GM19455 (cell line): ENCODE data around the gene ARSK.

Experiments used
- ATAC-seq: cut with Tn5 transposase; IDR thresholded peaks from one replicate; pipeline ENCODE4 v1.9.1; 2021; ENCODE audit not compliant: unreplicated experiment

Gene ARSK

DNA sequence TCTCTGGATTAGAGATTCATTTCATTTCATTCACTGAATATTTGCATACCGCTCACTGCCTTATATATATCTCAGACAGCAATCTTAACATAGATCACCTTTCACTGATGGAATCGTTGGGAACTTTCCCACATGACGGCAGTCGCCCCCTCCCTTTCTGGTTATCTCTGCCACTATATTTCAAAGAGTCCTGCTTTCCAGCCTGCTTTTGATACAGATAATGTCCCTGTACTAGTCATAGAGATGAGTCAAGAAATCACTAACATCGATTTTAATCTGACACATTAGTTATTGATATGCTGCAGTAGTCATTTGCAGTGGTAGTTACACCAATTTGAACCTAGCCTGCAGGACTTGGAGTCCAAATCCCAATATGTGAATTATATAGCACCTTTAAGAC, 8.5 kb downstream of the ARSK start:
- no peak for ATAC-seq

DNA sequence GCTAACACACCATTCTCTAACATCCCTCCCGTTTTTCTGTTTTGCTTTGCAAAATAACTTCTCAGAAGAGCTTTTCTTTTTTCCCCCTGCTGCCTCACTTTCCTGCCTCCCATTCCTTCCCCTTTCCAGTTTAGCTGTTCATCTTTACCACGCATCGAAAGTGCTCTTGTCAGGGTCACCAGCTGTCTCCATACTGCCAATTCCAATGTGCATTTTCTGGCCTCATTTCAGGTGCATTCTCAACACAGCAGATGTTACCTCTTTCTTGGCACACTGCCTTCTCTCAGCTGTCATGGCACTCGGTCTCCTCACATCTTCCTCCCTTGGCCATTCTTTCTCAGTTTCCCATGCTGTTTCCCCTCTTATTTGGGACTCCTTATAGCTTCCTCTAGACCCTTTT, 9.5 kb downstream of the ARSK start:
- ATAC-seq, result no peak

GRCh38 chr5:95565280-95565920, 10.5 kb downstream of the ARSK start:
- no peak for ATAC-seq

DNA sequence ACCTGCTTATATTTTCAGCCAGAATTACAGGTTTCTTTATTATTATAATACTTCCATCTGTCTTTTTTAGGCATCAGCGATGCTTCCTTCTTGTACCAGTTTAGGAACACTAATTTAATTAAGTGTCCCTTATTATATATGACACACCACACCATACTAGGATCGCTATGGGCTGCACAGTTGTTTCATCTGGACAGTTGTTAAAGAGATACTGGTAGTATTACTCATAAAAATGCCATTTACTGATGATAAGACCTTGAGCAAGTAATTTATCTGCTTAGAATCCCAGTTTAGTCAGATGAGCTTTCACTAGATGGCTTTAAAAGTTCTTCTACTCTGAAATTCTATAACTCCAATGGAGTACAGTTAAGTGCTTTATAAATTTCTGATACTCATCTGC, 17.1 kb downstream of the ARSK start:
- ATAC-seq, result no peak

GRCh38 chr5:95581576-95581975, 26.7 kb downstream of the ARSK start:
- ATAC-seq, result no peak

- no peak for ATAC-seq
Observed at GRCh38 chr5:95583992-95584391, 29.1 kb downstream of the ARSK start.

- ATAC-seq, result no peak
Observed at GRCh38 chr5:95590880-95591279, 36.0 kb downstream of the ARSK start.

DNA sequence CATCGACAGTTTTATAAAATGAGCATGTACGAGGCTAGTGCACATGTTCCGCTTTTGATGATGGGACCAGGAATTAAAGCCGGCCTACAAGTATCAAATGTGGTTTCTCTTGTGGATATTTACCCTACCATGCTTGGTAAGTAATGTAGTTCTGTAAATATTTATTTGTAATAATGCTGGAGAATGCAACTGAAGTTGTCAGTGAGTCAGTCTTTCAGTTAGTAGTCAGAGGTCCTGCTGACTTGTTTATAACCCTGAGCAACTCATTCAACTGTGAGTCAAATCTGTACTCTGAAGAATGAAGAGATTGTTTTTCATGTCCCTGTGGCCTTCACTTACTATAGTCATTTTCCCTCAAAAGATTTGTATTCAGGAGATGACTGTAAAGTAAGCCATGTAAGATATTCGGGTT, 36.6 kb downstream of the ARSK start:
- ATAC-seq, result peak; percentile 80

DNA sequence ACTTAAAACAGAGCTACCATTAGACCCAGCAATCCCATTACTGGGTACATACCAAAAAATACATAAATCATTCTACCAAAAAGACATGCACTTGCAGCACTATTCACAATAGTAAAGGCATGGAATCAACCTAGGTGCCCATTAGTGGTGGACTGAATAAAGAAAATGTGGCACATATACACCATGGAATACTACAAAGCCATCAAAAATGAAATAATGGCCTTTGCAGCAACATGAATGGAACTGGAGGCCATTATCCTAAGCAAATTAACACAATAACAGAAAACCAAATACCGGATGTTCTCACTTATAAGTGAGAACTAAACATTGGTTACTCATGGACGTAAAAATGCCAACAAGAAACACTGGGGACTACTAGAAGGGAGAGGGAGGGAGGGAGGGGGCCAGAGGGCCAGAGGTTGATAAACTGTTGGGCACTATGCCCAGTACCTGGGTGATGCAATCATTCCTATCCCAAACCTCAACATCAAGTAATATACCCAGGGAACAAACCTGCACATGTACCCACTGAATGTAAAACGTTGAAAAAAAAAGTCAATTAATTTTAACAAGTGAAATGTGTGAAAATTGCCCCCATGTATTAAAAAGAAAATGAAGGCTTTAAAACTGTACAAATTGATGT, 40.5 kb downstream of the ARSK start:
- ATAC-seq, result no peak

GRCh38 chr5:95599252-95599651, 44.4 kb downstream of the ARSK start:
- ATAC-seq, result no peak

- no peak for ATAC-seq
Observed at GRCh38 chr5:95600557-95600956, 45.7 kb downstream of the ARSK start.

GRCh38 chr5:95605786-95606185, 50.9 kb downstream of the ARSK start:
- no peak for ATAC-seq

DNA sequence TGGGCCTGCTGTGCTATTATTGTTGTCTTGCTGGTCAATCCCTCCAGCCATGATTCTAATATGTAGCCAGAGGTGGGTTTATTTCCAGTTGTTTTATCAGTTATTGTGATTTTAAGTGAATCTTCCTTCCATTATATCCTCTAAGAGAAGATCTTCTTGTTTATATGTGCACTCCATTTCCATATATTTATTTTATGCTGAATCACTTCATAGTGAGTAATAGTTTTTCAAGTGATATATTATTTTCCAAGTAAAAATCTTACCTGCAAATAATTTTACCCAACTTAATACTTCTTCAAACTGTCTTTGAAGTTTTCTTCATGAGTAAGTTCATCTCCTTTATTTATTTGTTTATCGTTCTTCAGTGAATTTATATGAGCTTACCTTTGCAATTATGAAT, 51.5 kb downstream of the ARSK start:
- no peak for ATAC-seq

GRCh38 chr5:95609711-95610110, 54.8 kb downstream of the ARSK start:
- ATAC-seq, result no peak

DNA sequence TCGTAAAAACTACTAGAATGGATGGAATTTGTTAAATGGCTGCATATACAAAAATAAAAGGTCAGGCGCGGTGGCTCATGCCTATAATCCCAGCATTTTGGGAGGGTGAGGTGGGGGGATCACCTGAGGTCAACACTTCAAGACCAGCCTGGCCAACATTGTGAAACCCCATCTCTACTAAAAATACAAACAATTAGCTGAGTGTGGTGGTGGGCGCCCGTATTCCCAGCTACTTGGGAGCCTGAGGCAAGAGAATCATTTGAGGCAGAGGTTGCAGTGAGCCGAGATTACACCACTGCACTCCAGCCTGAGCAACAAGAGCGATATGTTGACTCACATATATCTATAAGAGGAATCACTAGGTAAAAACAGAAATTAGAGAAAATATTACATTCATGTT, 55.6 kb downstream of the ARSK start:
- no peak for ATAC-seq

- no peak for ATAC-seq
Observed at GRCh38 chr5:95611396-95611795, 56.5 kb downstream of the ARSK start.

GRCh38 chr5:95613514-95613913, 58.6 kb downstream of the ARSK start:
- ATAC-seq, result no peak

DNA sequence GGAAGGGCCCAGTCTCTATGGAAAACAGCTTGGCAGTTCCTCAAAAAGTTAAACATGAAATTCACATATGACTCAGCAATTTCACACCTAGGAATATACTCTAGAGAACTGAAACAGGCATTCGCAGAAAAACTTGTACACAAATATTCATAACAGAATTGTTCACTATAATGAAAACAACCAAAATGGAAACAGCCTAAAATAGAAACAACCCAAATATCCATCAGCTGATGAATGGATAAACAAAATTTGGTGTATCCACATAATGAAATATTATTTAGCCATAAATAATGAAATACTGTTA, 60.2 kb downstream of the ARSK start:
- ATAC-seq, result no peak

GRCh38 chr5:95617057-95617456, 62.2 kb downstream of the ARSK start:
- no peak for ATAC-seq

- no peak for ATAC-seq
Observed at GRCh38 chr5:95619096-95619495, 64.2 kb downstream of the ARSK start.

DNA sequence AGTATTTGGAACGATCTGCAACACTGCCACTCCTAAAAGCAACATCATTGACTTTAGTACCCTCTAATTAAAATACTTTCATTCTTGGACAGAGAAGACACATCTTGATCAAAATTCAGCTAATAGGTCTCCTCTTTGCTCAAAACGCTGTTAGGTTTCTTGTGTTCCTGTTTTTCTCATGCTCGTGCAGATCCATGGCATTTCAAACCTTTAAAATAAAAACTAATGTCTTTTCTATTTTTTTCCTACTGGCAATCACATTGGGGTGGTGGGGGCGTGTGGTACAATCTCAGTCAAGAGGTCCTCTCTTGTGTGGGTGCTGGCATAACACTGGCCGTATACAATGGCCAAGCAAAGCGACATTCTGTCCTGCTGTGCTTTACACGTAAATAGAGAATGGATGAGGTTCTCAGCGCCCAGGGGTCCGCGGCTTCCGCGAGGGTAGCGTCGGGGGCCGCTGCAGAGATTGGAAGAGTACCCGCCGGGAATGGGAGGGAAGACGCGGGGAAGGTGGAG, 64.7 kb downstream of the ARSK start:
- ATAC-seq, result no peak

DNA sequence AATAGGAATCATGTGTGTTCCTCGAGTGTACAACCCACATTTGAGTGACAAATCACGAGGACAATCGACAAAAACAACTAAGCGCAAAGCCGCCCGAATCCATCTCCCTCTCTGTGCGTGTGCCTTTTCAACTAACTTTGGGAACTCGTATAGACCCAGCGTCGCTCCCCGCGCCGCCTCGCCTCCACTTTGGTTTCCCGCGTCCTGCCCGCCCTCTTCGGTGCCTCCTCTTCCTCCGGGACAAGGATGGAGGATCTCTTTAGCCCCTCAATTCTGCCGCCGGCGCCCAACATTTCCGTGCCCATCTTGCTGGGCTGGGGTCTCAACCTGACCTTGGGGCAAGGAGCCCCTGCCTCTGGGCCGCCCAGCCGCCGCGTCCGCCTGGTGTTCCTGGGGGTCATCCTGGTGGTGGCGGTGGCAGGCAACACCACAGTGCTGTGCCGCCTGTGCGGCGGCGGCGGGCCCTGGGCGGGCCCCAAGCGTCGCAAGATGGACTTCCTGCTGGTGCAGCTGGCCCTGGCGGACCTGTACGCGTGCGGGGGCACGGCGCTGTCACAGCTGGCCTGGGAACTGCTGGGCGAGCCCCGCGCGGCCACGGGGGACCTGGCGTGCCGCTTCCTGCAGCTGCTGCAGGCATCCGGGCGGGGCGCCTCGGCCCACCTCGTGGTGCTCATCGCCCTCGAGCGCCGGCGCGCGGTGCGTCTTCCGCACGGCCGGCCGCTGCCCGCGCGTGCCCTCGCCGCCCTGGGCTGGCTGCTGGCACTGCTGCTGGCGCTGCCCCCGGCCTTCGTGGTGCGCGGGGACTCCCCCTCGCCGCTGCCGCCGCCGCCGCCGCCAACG, 65.3 kb downstream of the ARSK start, which contains the start of gene GPR150:
Gene GPR150 (plus strand): TSS at position 58 of the 840 bp plus-strand sequence. CDS start 189 bp downstream, at position 247.
- peak; percentile 69 for ATAC-seq
